WTC11 (cell line): ENCODE results near the gene ARHGEF1. TPM values are rescaled to one million over a fixed set of nuclear protein-coding genes. Genes with fewer than 3 reads are reported as not detected.

ENCODE experiments used
- ATAC-seq: fragments of 200-7000 bp; cut with Tn5 transposase; 2 replicates; pipeline ENCODE4 v1.10.0; 2021; ENCODE audit warnings: mild to moderate bottlenecking, moderate library complexity
- CTCF ChIA-PET: fragments of 300-600 bp; sonication (Branson Sonifier 250); formaldehyde crosslinking; loops from one replicate; lab custom pipeline; 2021; ENCODE audit warnings: antibody characterized with exemption; lab: Charles Lee
- POLR2A ChIA-PET: fragments of 350-600 bp; sonication (Branson Sonifier 250); formaldehyde crosslinking; loops from one replicate; lab custom pipeline; 2021; ENCODE audit warnings: antibody characterized with exemption; lab: Charles Lee
- DNase-seq: peaks from one replicate; pipeline ENCODE4 v3.0.0; 2021; ENCODE audit warnings: low spot score
- H3K27ac Mint-ChIP-seq: 2 replicates; pipeline ENCODE4 v1.8.0; 2021; ENCODE audit warnings: mixed read lengths
- H3K27me3 Mint-ChIP-seq: 2 replicates; pipeline ENCODE4 v1.8.0; 2021; ENCODE audit warnings: low read depth, mild to moderate bottlenecking, moderate library complexity, mixed read lengths
- H3K36me3 Mint-ChIP-seq: 2 replicates; pipeline ENCODE4 v1.8.0; 2021; ENCODE audit warnings: mixed read lengths
- H3K4me1 Mint-ChIP-seq: 2 replicates; pipeline ENCODE4 v1.8.0; 2022; ENCODE audit warnings: mixed read lengths
- H3K4me3 Mint-ChIP-seq: 2 replicates; pipeline ENCODE4 v1.8.0; 2021; ENCODE audit warnings: mild to moderate bottlenecking, moderate library complexity, mixed read lengths
- H3K9me3 Mint-ChIP-seq: 2 replicates; pipeline ENCODE4 v1.8.0; 2021; ENCODE audit warnings: mixed read lengths
- ESRRA ChIP-seq: sonication (generic); formaldehyde crosslinking; IDR thresholded peaks from 2 replicates; pipeline ENCODE4 v1.8.1; 2022; ENCODE audit warnings: mild to moderate bottlenecking, missing genetic modification reagents, borderline replicate concordance
- FOXP1 ChIP-seq: sonication (generic); formaldehyde crosslinking; IDR thresholded peaks from 2 replicates; pipeline ENCODE4 v1.8.0; 2022; ENCODE audit warnings: missing genetic modification reagents, mild to moderate bottlenecking, moderate library complexity, borderline replicate concordance
- FOXP4 ChIP-seq: sonication (generic); formaldehyde crosslinking; IDR thresholded peaks from 2 replicates; pipeline ENCODE4 v1.8.0; 2022; ENCODE audit warnings: mild to moderate bottlenecking, missing genetic modification reagents
- GABPB1 ChIP-seq: sonication (generic); formaldehyde crosslinking; IDR thresholded peaks from 2 replicates; pipeline ENCODE4 v1.8.1; 2023; ENCODE audit warnings: mild to moderate bottlenecking, missing genetic modification reagents
- GRHL2 ChIP-seq: fragments of 250-450 bp; sonication (Bioruptor Pico); IDR thresholded peaks from 2 replicates; pipeline ENCODE4 v1.8.0; 2022; ENCODE audit warnings: mild to moderate bottlenecking, moderate library complexity; ENCODE audit not compliant: insufficient replicate concordance, severe bottlenecking
- HMGXB4 ChIP-seq: sonication (generic); formaldehyde crosslinking; IDR thresholded peaks from 2 replicates; pipeline ENCODE4 v1.8.1; 2023; ENCODE audit warnings: mild to moderate bottlenecking, moderate library complexity, missing genetic modification reagents
- IRF2 ChIP-seq: sonication (generic); formaldehyde crosslinking; IDR thresholded peaks from 2 replicates; pipeline ENCODE4 v1.8.0; 2022; ENCODE audit warnings: low read depth, missing genetic modification reagents, borderline replicate concordance
- SMAD3 ChIP-seq: sonication (generic); formaldehyde crosslinking; IDR thresholded peaks from 2 replicates; pipeline ENCODE4 v1.8.0; 2022; ENCODE audit warnings: missing genetic modification reagents, mild to moderate bottlenecking, borderline replicate concordance
- TCF7 ChIP-seq: sonication (generic); formaldehyde crosslinking; IDR thresholded peaks from 2 replicates; pipeline ENCODE4 v1.8.0; 2022; ENCODE audit warnings: mild to moderate bottlenecking, low read depth, missing genetic modification reagents, moderate library complexity
- ZNF121 ChIP-seq: sonication (generic); formaldehyde crosslinking; IDR thresholded peaks from 2 replicates; pipeline ENCODE4 v1.8.0; 2023; ENCODE audit warnings: missing genetic modification reagents
- ZNF138 ChIP-seq: sonication (generic); formaldehyde crosslinking; conservative IDR thresholded peaks from 2 replicates; pipeline ENCODE4 v1.8.1; 2022; ENCODE audit warnings: mild to moderate bottlenecking, moderate library complexity, missing genetic modification reagents
- ZNF281 ChIP-seq: sonication (generic); formaldehyde crosslinking; IDR thresholded peaks from 2 replicates; pipeline ENCODE4 v1.8.0; 2023; ENCODE audit warnings: mild to moderate bottlenecking, missing genetic modification reagents
- ZNF396 ChIP-seq: fragments of 250-450 bp; sonication (Bioruptor Pico); IDR thresholded peaks from 2 replicates; pipeline ENCODE4 v1.8.0; 2021; ENCODE audit warnings: mild to moderate bottlenecking, moderate library complexity, borderline replicate concordance
- ZNF532 ChIP-seq: fragments of 250-450 bp; sonication (Bioruptor Pico); IDR thresholded peaks from 2 replicates; pipeline ENCODE4 v1.9.0; 2021; ENCODE audit warnings: mild to moderate bottlenecking, borderline replicate concordance
- total RNA-seq: library from RNA; stranded (reverse); gene quantifications from 3 replicates; pipeline ENCODE4 v1.2.3, GENCODE V29; 2021
- TF ChIP-seq, protein P1 (sequence below): fragments of 250-450 bp; sonication (Bioruptor Pico); IDR thresholded peaks from 2 replicates; pipeline ENCODE4 v1.9.0; 2021; ENCODE audit warnings: moderate library complexity, mild to moderate bottlenecking, inconsistent platforms, borderline replicate concordance

Gene ARHGEF1
- total RNA-seq, 1 experiment from 2014 or later = 102 TPM

DNA sequence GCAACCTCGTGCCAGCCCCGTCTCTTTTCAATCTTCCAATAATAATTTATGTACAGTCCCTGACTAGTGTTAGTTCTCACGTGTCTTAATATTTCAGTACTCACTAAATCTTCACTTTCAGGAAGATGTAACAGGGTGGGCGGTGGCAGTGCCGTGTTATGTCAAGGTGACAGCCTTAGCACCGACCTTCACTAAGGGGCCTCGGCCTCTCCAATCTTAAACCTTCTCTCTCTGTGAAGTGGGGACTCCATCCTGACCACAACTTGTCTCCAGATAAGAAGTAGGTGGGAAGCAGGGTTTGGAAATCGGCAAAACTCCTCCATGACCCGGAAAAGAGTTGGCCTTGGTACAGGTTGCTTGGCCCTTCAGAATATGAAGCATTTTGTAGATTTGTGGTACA is 21.1 kb upstream of the ARHGEF1 start:
- no peak for DNase-seq
- H3K27ac Mint-ChIP-seq = peak overlapping the region; percentile 92
- POLR2A ChIA-PET = interaction anchor here (1.9 kb wide), 1 partner anchor 11 kb away, joined by 7 read pairs; no protein-coding TSS in a partner anchor

DNA sequence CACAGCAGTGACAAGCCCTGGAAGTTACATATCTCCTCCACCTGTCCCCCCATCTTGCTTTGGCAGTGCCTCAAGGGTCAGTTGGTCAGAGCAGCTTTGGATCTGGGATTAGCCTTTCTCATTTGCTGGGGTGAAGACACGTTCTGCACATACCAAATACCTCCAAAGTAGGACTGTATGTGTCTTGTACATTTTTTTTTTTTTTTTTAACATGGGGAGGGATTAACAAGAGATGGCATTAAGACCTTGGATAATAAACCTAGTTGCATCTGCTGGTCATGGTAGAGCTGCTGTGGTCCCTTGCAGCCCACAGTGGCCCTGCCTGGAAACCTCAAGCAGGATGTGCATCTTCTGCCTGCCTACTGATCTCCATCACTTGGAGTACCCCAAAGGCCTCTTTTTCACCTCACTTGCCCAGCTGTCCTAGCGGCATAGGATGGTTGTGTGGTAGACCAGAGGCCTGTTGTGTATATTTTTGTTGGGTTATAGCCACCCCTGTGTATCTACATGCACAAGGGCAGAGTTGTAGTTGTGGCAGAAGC is 20.5 kb upstream of the ARHGEF1 start:
- ChIA-PET POLR2A (interaction anchor here (1.9 kb wide), 1 partner anchor 10 kb away, joined by 7 read pairs; no protein-coding TSS in a partner anchor), CTCF (interaction anchor here (1.3 kb wide), 1 partner anchor 11 kb away, joined by 3 read pairs; no protein-coding TSS in a partner anchor)
- no peak for ATAC-seq

More for the DNA sequence above, 21.1 kb upstream of the ARHGEF1 start:
- Mint-ChIP-seq H3K36me3 (peaks cover 58% of the 10 kb centered on the region), H3K27me3 (peaks cover 6% of the 10 kb centered on the region), H3K4me3 (peak overlapping the region; percentile 94), H3K9me3 (no peaks in the 10 kb centered on the region), H3K4me1 (peaks cover 51% of the 10 kb centered on the region)
- CTCF ChIA-PET = interaction anchor here (1.8 kb wide), 1 partner anchor 11 kb away, joined by 5 read pairs; no protein-coding TSS in a partner anchor
- no peak for ATAC-seq
- TF ChIP-seq HMGXB4 (CRISPR knock-in tag) = no peak
- TF ChIP-seq TCF7 = no peak
- TF ChIP-seq ZNF532 = no peak
- TF ChIP-seq GRHL2 (CRISPR knock-in tag) = no peak

DNA sequence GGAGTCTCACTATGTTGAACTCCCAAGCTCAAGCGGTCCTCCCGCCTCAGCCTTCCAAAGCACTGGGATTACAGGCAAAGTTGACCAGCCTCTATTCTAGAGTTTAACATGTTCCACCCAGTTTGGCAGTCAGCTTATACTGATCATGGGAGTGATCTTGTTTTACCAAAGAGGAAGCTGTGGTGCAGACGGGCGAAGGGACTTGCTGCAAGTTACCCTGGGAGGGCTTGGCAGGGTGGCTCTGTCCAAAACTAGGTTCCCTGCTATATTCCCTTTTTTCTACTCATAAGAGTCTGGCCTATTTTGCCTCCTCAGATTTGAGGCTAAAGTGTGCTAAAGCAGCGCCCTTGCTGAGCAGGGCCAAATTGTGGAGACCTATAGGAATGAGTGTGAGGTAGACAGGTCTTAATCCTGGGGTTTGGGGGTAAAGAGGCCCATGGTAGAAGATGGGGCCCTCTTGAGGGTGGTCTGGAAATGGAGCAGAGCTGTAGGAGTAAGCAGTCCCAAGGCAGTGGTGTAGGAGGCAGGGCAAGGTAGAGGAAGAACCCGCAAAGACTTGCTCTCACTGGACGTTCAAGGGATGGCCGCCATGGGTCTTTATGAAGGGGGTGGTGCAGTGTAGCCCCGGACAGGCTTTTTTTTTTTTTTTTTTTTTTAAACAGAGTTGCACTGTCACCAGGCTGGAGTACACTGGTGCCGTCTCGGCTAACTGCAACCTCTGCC is 19.6 kb upstream of the ARHGEF1 start:
- Mint-ChIP-seq H3K4me1 (peaks cover 57% of the 10 kb centered on the region), H3K36me3 (peaks cover 65% of the 10 kb centered on the region), H3K27ac (peak overlapping the region; percentile 93), H3K9me3 (no peaks in the 10 kb centered on the region), H3K27me3 (no peaks in the 10 kb centered on the region), H3K4me3 (peak overlapping the region; percentile 94)
- ATAC-seq (no peak), DNase-seq (no peak)
- ChIA-PET POLR2A (interaction anchor here (1.9 kb wide), 1 partner anchor 9 kb away, joined by 7 read pairs; no protein-coding TSS in a partner anchor), CTCF (interaction anchor here (1.2 to 1.3 kb wide), 2 partner anchors 10 to 70 kb away, joined by 3 read pairs; no protein-coding TSS in a partner anchor)
- TF ChIP-seq ZNF121 (CRISPR knock-in tag) (no peak), FOXP1 (no peak), GABPB1 (CRISPR knock-in tag) (no peak), ZNF396 (no peak), TCF7 (no peak), ZNF138 (CRISPR knock-in tag) (no peak), IRF2 (CRISPR knock-in tag) (no peak), SMAD3 (CRISPR knock-in tag) (no peak), ESRRA (CRISPR knock-in tag) (no peak), ZNF281 (CRISPR knock-in tag) (no peak)

More for the DNA sequence above, 20.5 kb upstream of the ARHGEF1 start:
- Mint-ChIP-seq H3K27me3 (peaks cover under 1% of the 10 kb centered on the region; the same call in 1 of the 2 replicates), H3K9me3 (no peaks in the 10 kb centered on the region), H3K36me3 (peaks cover 58% of the 10 kb centered on the region), H3K27ac (peak overlapping the region; percentile 92), H3K4me3 (peak overlapping the region; percentile 94), H3K4me1 (peaks cover 51% of the 10 kb centered on the region)
- no peak for TF ChIP-seq FOXP4
- TF ChIP-seq, protein P1, sequence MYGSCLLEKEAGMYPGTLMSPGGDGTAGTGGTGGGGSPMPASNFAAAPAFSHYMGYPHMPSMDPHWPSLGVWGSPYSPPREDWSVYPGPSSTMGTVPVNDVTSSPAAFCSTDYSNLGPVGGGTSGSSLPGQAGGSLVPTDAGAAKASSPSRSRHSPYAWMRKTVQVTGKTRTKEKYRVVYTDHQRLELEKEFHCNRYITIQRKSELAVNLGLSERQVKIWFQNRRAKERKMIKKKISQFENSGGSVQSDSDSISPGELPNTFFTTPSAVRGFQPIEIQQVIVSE = no peak
- no peak for DNase-seq
